Activated CD8-positive, alpha-beta memory T cell treated with anti-CD3 and anti-CD28 coated beads, Interleukin-2, amount 10 ng/mL, durations not matched to agents 7 days and 5 days (primary cell): ENCODE results near the gene SLC16A7. TPM values are rescaled to one million over a fixed set of nuclear protein-coding genes. Genes with fewer than 3 reads are reported as not detected.

Experiments
- ATAC-seq: fragments of 150-1000 bp; cut with Tn5 transposase; one replicate; pipeline ENCODE4 v1.10.0; 2021; ENCODE audit warnings: moderate library complexity
- CTCF ChIA-PET: fragments of 350-600 bp; sonication (Branson Sonifier 250); formaldehyde crosslinking; loops from one replicate; lab custom pipeline; 2021; ENCODE audit warnings: antibody characterized with exemption; lab: Charles Lee
- DNase-seq: peaks from one replicate; pipeline ENCODE4 v3.0.0-alpha.2; 2020
- H3K27ac Mint-ChIP-seq: one replicate; pipeline ENCODE4 v1.8.0; 2021; ENCODE audit warnings: mild to moderate bottlenecking, mixed read lengths
- H3K27me3 Mint-ChIP-seq: one replicate; pipeline ENCODE4 v1.8.0; 2021; ENCODE audit warnings: mixed read lengths
- H3K36me3 Mint-ChIP-seq: one replicate; pipeline ENCODE4 v1.8.0; 2021; ENCODE audit warnings: mild to moderate bottlenecking, mixed read lengths
- H3K4me1 Mint-ChIP-seq: one replicate; pipeline ENCODE4 v1.8.0; 2021; ENCODE audit warnings: mixed read lengths
- H3K4me3 Mint-ChIP-seq: one replicate; pipeline ENCODE4 v1.8.0; 2021; ENCODE audit warnings: mild to moderate bottlenecking, moderate library complexity, mixed read lengths
- H3K9me3 Mint-ChIP-seq: one replicate; pipeline ENCODE4 v1.8.0; 2022; ENCODE audit warnings: low read depth, mixed read lengths
- total RNA-seq, 2 experiments: library from RNA; stranded (reverse); gene quantifications; one replicate each; pipeline ENCODE4 v1.2.3, GENCODE V29; 2021

Gene SLC16A7
- total RNA-seq, 2 experiments from 2014 or later: 14.5 to 18.3 TPM

- Mint-ChIP-seq H3K4me1 (no peaks in the 10 kb centered on the region), H3K36me3 (peaks cover 6% of the 10 kb centered on the region), H3K27me3 (no peaks in the 10 kb centered on the region), H3K4me3 (no peak overlapping the region), H3K27ac (no peak overlapping the region), H3K9me3 (no peaks in the 10 kb centered on the region)
- ATAC-seq (no peak), DNase-seq (no peak)
- CTCF ChIA-PET: no interaction called here
Observed at GRCh38 chr12:59708064-59708463, 112.2 kb downstream of the SLC16A7 start.

- Mint-ChIP-seq H3K27me3 (no peaks in the 10 kb centered on the region), H3K9me3 (no peaks in the 10 kb centered on the region), H3K27ac (no peak overlapping the region), H3K36me3 (peaks cover 6% of the 10 kb centered on the region), H3K4me1 (no peaks in the 10 kb centered on the region), H3K4me3 (no peak overlapping the region)
- ATAC-seq (no peak), DNase-seq (no peak)
- CTCF ChIA-PET: no interaction called here
Observed at GRCh38 chr12:59708484-59708883, 112.7 kb downstream of the SLC16A7 start.

GRCh38 chr12:59710004-59710628 is 114.3 kb downstream of the SLC16A7 start:
- Mint-ChIP-seq H3K4me1 (no peaks in the 10 kb centered on the region), H3K27me3 (no peaks in the 10 kb centered on the region), H3K9me3 (peaks cover 3% of the 10 kb centered on the region), H3K4me3 (no peak overlapping the region), H3K36me3 (peaks cover 10% of the 10 kb centered on the region), H3K27ac (no peak overlapping the region)
- CTCF ChIA-PET: no interaction called here
- no peak for DNase-seq
- no peak for ATAC-seq

- ATAC-seq (no peak), DNase-seq (no peak)
- H3K27ac Mint-ChIP-seq: no peak overlapping the region
- peaks cover 3% of the 10 kb centered on the region for H3K9me3 Mint-ChIP-seq
- H3K4me3 Mint-ChIP-seq: no peak overlapping the region
- peaks cover 10% of the 10 kb centered on the region for H3K36me3 Mint-ChIP-seq
- CTCF ChIA-PET: no interaction called here
- no peaks in the 10 kb centered on the region for H3K4me1 Mint-ChIP-seq
- no peaks in the 10 kb centered on the region for H3K27me3 Mint-ChIP-seq
Observed at GRCh38 chr12:59710964-59711363, 115.1 kb downstream of the SLC16A7 start.

GRCh38 chr12:59715434-59715833 is 119.6 kb downstream of the SLC16A7 start:
- Mint-ChIP-seq H3K4me1 (no peaks in the 10 kb centered on the region), H3K27me3 (no peaks in the 10 kb centered on the region), H3K36me3 (peaks cover 12% of the 10 kb centered on the region), H3K4me3 (no peak overlapping the region), H3K9me3 (peaks cover 3% of the 10 kb centered on the region), H3K27ac (no peak overlapping the region)
- ATAC-seq (no peak), DNase-seq (no peak)
- CTCF ChIA-PET: no interaction called here

- ATAC-seq: no peak
- no peaks in the 10 kb centered on the region for H3K4me1 Mint-ChIP-seq
- CTCF ChIA-PET: no interaction called here
- H3K9me3 Mint-ChIP-seq: peaks cover 3% of the 10 kb centered on the region
- no peaks in the 10 kb centered on the region for H3K27me3 Mint-ChIP-seq
- no peak overlapping the region for H3K27ac Mint-ChIP-seq
- no peak overlapping the region for H3K4me3 Mint-ChIP-seq
- DNase-seq: no peak
- peaks cover 10% of the 10 kb centered on the region for H3K36me3 Mint-ChIP-seq
Observed at GRCh38 chr12:59716043-59716442, 120.2 kb downstream of the SLC16A7 start.

- H3K4me1 Mint-ChIP-seq: no peaks in the 10 kb centered on the region
- DNase-seq (no peak), ATAC-seq (no peak)
- CTCF ChIA-PET: no interaction called here
- H3K4me3 Mint-ChIP-seq: no peak overlapping the region
- no peak overlapping the region for H3K27ac Mint-ChIP-seq
- no peaks in the 10 kb centered on the region for H3K27me3 Mint-ChIP-seq
- peaks cover 3% of the 10 kb centered on the region for H3K9me3 Mint-ChIP-seq
- peaks cover 6% of the 10 kb centered on the region for H3K36me3 Mint-ChIP-seq
Observed at GRCh38 chr12:59717436-59717835, 121.6 kb downstream of the SLC16A7 start.

- ATAC-seq (no peak), DNase-seq (no peak)
- no peaks in the 10 kb centered on the region for H3K27me3 Mint-ChIP-seq
- CTCF ChIA-PET: no interaction called here
- H3K36me3 Mint-ChIP-seq: peaks cover 1% of the 10 kb centered on the region
- no peaks in the 10 kb centered on the region for H3K4me1 Mint-ChIP-seq
- H3K4me3 Mint-ChIP-seq: no peak overlapping the region
- H3K9me3 Mint-ChIP-seq: no peaks in the 10 kb centered on the region
- H3K27ac Mint-ChIP-seq: no peak overlapping the region
Observed at GRCh38 chr12:59719701-59720100, 123.9 kb downstream of the SLC16A7 start.

- Mint-ChIP-seq H3K27me3 (no peaks in the 10 kb centered on the region), H3K9me3 (no peaks in the 10 kb centered on the region), H3K4me3 (no peak overlapping the region), H3K36me3 (peaks cover 1% of the 10 kb centered on the region), H3K4me1 (no peaks in the 10 kb centered on the region), H3K27ac (no peak overlapping the region)
- CTCF ChIA-PET: no interaction called here
- ATAC-seq: no peak
- no peak for DNase-seq
Observed at GRCh38 chr12:59723520-59723919, 127.7 kb downstream of the SLC16A7 start.

GRCh38 chr12:59724011-59724695 is 128.3 kb downstream of the SLC16A7 start:
- Mint-ChIP-seq H3K36me3 (peaks cover 1% of the 10 kb centered on the region), H3K4me1 (no peaks in the 10 kb centered on the region), H3K27ac (no peak overlapping the region), H3K27me3 (no peaks in the 10 kb centered on the region), H3K4me3 (no peak overlapping the region), H3K9me3 (no peaks in the 10 kb centered on the region)
- ATAC-seq (no peak), DNase-seq (no peak)
- CTCF ChIA-PET: no interaction called here

- no peak overlapping the region for H3K27ac Mint-ChIP-seq
- DNase-seq (no peak), ATAC-seq (no peak)
- H3K36me3 Mint-ChIP-seq: peaks cover 3% of the 10 kb centered on the region
- no peaks in the 10 kb centered on the region for H3K9me3 Mint-ChIP-seq
- no peaks in the 10 kb centered on the region for H3K4me1 Mint-ChIP-seq
- CTCF ChIA-PET: no interaction called here
- no peaks in the 10 kb centered on the region for H3K27me3 Mint-ChIP-seq
- no peak overlapping the region for H3K4me3 Mint-ChIP-seq
Observed at GRCh38 chr12:59733200-59733599, 137.4 kb downstream of the SLC16A7 start.

- no peaks in the 10 kb centered on the region for H3K27me3 Mint-ChIP-seq
- DNase-seq: no peak
- no peaks in the 10 kb centered on the region for H3K4me1 Mint-ChIP-seq
- no peak for ATAC-seq
- H3K9me3 Mint-ChIP-seq: no peaks in the 10 kb centered on the region
- no peak overlapping the region for H3K27ac Mint-ChIP-seq
- H3K36me3 Mint-ChIP-seq: peaks cover 3% of the 10 kb centered on the region
- CTCF ChIA-PET: no interaction called here
- H3K4me3 Mint-ChIP-seq: no peak overlapping the region
Observed at GRCh38 chr12:59734371-59734770, 138.5 kb downstream of the SLC16A7 start.

GRCh38 chr12:59735231-59735630 is 139.4 kb downstream of the SLC16A7 start:
- no peaks in the 10 kb centered on the region for H3K9me3 Mint-ChIP-seq
- H3K27ac Mint-ChIP-seq: no peak overlapping the region
- no peaks in the 10 kb centered on the region for H3K27me3 Mint-ChIP-seq
- peaks cover 3% of the 10 kb centered on the region for H3K36me3 Mint-ChIP-seq
- CTCF ChIA-PET: no interaction called here
- no peaks in the 10 kb centered on the region for H3K4me1 Mint-ChIP-seq
- DNase-seq (no peak), ATAC-seq (no peak)
- H3K4me3 Mint-ChIP-seq: no peak overlapping the region

- DNase-seq: no peak
- CTCF ChIA-PET: no interaction called here
- H3K27ac Mint-ChIP-seq: no peak overlapping the region
Observed at GRCh38 chr12:59736359-59736758, 140.5 kb downstream of the SLC16A7 start.

More at GRCh38 chr12:59736359-59736758, 140.5 kb downstream of the SLC16A7 start:
- no peak for ATAC-seq
- H3K9me3 Mint-ChIP-seq: no peaks in the 10 kb centered on the region
- peaks cover 3% of the 10 kb centered on the region for H3K36me3 Mint-ChIP-seq
- no peak overlapping the region for H3K4me3 Mint-ChIP-seq
- no peaks in the 10 kb centered on the region for H3K4me1 Mint-ChIP-seq
- H3K27me3 Mint-ChIP-seq: no peaks in the 10 kb centered on the region
